Peyer's patch (tissue), 4 donors: ENCODE measurements around the gene SLC3A2. TPM values are rescaled to one million over a fixed set of nuclear protein-coding genes. Genes with fewer than 3 reads are reported as not detected.

ENCODE experiments used
- DNase-seq, 3 donors: peaks; one replicate each; pipeline ENCODE4 v3.0.0-alpha.2; 2017 to 2019
- H3K27ac ChIP-seq, 4 donors: fragments of 200-600 bp; sonication (generic); one replicate each; pipeline ENCODE4 v1.5.1; 2016 to 2019
- H3K27me3 ChIP-seq, 2 donors: fragments of 200-600 bp; sonication (generic); one replicate each; pipeline ENCODE4 v1.5.1; 2019
- H3K36me3 ChIP-seq, 3 donors: fragments of 200-600 bp; sonication (generic); one replicate each; pipeline ENCODE4 v1.5.1; 2016 to 2019
- H3K4me1 ChIP-seq, 4 donors: fragments of 200-600 bp; sonication (generic); one replicate each; pipeline ENCODE4 v1.5.1; 2016 to 2019
- H3K4me3 ChIP-seq, 4 donors: fragments of 200-600 bp; sonication (generic); 1 replicate in 3 of 4; 2 replicates in 1 of 4; pipeline ENCODE4 v1.5.1; 2016 to 2019; ENCODE audit warnings: mild to moderate bottlenecking in 1 of 4
- H3K9me3 ChIP-seq, 4 donors: fragments of 200-600 bp; sonication (generic); one replicate each; pipeline ENCODE4 v1.5.1; 2016 to 2019; ENCODE audit warnings: mild to moderate bottlenecking in 1 of 4
- POLR2A ChIP-seq, 2 donors: fragments of 450-650 bp; IDR thresholded peaks; one replicate each; pipeline ENCODE4 v1.5.1; 2017; ENCODE audit warnings: antibody characterized with exemption in 2 of 2, mild to moderate bottlenecking in 2 of 2, moderate library complexity in 2 of 2
- total RNA-seq, 4 donors: library from RNA; depleted of rRNA; stranded (reverse); fragments of >200 nt; gene quantifications; one replicate each; pipeline ENCODE4 v1.1.0, GENCODE V29; 2016
- TF ChIP-seq, protein P1 (sequence below), 6 experiments: fragments of 450-650 bp in 4 of 6; fragments of 200-600 bp in 2 of 6; sonication (generic) in 1 of 6; IDR thresholded peaks; one replicate each; pipeline ENCODE4 v1.5.1; 2017 to 2019; ENCODE audit warnings: antibody characterized with exemption in 6 of 6, mild to moderate bottlenecking in 3 of 6, moderate library complexity in 1 of 6

Gene SLC3A2
- total RNA-seq, 4 donors from 2014 or later, result 64.4 to 253 (median 207) TPM

DNA sequence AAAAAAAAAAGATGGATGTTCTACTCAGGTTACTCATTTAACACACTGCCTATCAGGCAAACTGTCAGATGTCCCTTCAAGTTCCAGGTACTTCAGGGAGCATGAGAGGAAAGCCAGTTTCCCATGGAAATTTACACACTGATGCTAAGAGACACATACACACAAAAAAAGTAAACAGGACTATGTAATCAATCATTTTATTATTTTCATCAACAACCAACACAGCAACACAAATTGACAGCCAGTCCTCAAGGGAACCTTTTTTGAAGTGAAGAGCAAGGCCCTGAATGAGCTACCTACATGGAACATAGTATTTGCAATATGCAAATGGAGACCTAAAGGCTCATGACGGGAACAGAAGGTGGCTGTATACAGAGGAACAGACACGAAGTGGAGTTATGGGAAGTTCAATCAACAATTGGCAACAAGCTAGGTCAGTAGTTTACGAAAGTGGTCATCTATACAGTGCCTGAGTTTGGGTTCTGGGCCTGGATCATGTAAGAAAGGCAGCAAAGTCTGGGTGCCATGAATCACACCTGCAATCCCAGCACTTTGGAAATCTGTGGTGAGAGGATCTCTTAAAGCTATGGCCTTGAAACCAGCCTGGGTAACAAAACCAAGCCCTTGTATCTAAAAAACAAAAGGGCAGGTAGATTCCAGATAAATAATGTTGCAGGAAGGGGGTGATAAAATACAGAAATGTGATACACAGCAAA is 28.7 kb upstream of the SLC3A2 start:
- Histone ChIP-seq H3K4me1 (peaks cover 0 to 28% (median 13%) of the 10 kb centered on the region in 4 donors), H3K27ac (peak overlapping the region in 1 of 4 donors; percentile 2), H3K36me3 (peaks cover 0 to 26% (median 0%) of the 10 kb centered on the region in 3 donors), H3K4me3 (no peak overlapping the region), H3K27me3 (no peaks in the 10 kb centered on the region), H3K9me3 (no peaks in the 10 kb centered on the region)
- TF ChIP-seq, protein P1, sequence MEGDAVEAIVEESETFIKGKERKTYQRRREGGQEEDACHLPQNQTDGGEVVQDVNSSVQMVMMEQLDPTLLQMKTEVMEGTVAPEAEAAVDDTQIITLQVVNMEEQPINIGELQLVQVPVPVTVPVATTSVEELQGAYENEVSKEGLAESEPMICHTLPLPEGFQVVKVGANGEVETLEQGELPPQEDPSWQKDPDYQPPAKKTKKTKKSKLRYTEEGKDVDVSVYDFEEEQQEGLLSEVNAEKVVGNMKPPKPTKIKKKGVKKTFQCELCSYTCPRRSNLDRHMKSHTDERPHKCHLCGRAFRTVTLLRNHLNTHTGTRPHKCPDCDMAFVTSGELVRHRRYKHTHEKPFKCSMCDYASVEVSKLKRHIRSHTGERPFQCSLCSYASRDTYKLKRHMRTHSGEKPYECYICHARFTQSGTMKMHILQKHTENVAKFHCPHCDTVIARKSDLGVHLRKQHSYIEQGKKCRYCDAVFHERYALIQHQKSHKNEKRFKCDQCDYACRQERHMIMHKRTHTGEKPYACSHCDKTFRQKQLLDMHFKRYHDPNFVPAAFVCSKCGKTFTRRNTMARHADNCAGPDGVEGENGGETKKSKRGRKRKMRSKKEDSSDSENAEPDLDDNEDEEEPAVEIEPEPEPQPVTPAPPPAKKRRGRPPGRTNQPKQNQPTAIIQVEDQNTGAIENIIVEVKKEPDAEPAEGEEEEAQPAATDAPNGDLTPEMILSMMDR (IDR thresholded peaks at IDR 0.05), result no peak
- no peak for TF ChIP-seq POLR2A (IDR thresholded peaks at IDR 0.05)
- DNase-seq, result no peak

DNA sequence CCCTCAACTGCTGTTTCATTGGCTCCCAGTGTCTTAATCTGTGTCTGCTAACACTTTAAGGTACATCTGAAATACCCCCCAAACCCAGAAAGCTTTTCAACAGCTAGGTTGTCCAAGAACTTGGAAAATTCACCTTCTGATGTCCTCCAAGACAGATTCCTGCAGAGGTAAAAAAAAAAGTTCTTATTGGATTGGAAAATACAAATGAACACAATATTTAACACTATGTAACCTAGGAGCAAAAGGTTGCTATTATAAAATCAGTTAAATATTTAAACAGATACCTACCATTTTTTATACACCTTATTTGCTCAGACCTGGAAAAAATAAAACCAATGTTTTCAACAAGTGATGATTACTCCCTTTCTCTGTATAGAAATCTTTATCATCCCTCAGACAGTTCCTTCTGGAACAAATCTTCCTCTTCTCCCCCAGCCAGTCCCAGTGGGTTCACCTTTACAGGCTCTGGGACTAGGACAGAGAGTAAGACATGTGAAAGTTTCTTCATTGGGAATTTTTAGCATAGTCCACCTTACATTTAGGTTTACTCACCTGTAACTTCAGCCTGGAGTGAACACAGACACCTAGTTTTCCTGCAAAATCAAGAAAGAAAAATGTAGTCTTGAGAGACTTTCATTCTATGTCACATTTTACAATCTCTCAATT is 28.0 kb upstream of the SLC3A2 start:
- H3K9me3 ChIP-seq, result no peaks in the 10 kb centered on the region
- no peak for DNase-seq
- no peak for TF ChIP-seq POLR2A (IDR thresholded peaks at IDR 0.05)
- TF ChIP-seq, protein P1 (IDR thresholded peaks at IDR 0.05), result no peak
- H3K27me3 ChIP-seq, result no peaks in the 10 kb centered on the region
- H3K36me3 ChIP-seq, result peaks cover 0 to 26% (median 0%) of the 10 kb centered on the region in 3 donors
- H3K4me1 ChIP-seq, result peaks cover 0 to 33% (median 13%) of the 10 kb centered on the region in 4 donors
- no peak overlapping the region for H3K27ac ChIP-seq
- no peak overlapping the region for H3K4me3 ChIP-seq

- H3K36me3 ChIP-seq, result peaks cover 0 to 26% (median 0%) of the 10 kb centered on the region in 3 donors
- no peaks in the 10 kb centered on the region for H3K9me3 ChIP-seq
- TF ChIP-seq, protein P1 (IDR thresholded peaks at IDR 0.05), result no peak
- TF ChIP-seq POLR2A (IDR thresholded peaks at IDR 0.05), result no peak
- peak overlapping the region in 1 of 4 donors; percentile 88 for H3K27ac ChIP-seq
- H3K4me3 ChIP-seq, result peak overlapping the region in 3 of 4 donors; percentile 67 to 85 (median 74)
- DNase-seq, result no peak
- peaks cover 0 to 33% (median 13%) of the 10 kb centered on the region in 4 donors for H3K4me1 ChIP-seq
- H3K27me3 ChIP-seq, result no peaks in the 10 kb centered on the region
These were observed 27.3 kb upstream of the SLC3A2 start for GRCh38 chr11:62853279-62853965.

- no peaks in the 10 kb centered on the region for H3K9me3 ChIP-seq
- no peaks in the 10 kb centered on the region for H3K27me3 ChIP-seq
- peak overlapping the region; percentile 51 to 85 (median 70) for H3K4me3 ChIP-seq
- peak overlapping the region in 3 of 4 donors; percentile 25 to 88 (median 68) for H3K27ac ChIP-seq
- H3K4me1 ChIP-seq, result peaks cover 0 to 33% (median 13%) of the 10 kb centered on the region in 4 donors
- TF ChIP-seq, protein P1 (IDR thresholded peaks at IDR 0.05), result no peak
- TF ChIP-seq POLR2A (IDR thresholded peaks at IDR 0.05), result no peak
- DNase-seq, result no peak
- peaks cover 0 to 26% (median 0%) of the 10 kb centered on the region in 3 donors for H3K36me3 ChIP-seq
These were observed 26.5 kb upstream of the SLC3A2 start for GRCh38 chr11:62854013-62854824.
